ENCODE measurements around the gene DUT. TPM values are rescaled to one million over a fixed set of nuclear protein-coding genes. Genes with fewer than 3 reads are reported as not detected.

Gene DUT
- total RNA-seq, 6 experiments from 2014 or later, result 20.6 to 39.6 (median 34.2) TPM

GRCh38 chr15:48371961-48372360, 40.7 kb downstream of the DUT start:
- TF ChIP-seq POLR2A (IDR thresholded peaks at IDR 0.05), result no peak
- TF ChIP-seq, protein P1, sequence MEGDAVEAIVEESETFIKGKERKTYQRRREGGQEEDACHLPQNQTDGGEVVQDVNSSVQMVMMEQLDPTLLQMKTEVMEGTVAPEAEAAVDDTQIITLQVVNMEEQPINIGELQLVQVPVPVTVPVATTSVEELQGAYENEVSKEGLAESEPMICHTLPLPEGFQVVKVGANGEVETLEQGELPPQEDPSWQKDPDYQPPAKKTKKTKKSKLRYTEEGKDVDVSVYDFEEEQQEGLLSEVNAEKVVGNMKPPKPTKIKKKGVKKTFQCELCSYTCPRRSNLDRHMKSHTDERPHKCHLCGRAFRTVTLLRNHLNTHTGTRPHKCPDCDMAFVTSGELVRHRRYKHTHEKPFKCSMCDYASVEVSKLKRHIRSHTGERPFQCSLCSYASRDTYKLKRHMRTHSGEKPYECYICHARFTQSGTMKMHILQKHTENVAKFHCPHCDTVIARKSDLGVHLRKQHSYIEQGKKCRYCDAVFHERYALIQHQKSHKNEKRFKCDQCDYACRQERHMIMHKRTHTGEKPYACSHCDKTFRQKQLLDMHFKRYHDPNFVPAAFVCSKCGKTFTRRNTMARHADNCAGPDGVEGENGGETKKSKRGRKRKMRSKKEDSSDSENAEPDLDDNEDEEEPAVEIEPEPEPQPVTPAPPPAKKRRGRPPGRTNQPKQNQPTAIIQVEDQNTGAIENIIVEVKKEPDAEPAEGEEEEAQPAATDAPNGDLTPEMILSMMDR (IDR thresholded peaks at IDR 0.05), result no peak
- no peak for ATAC-seq
- no peak for DNase-seq
- intact Hi-C loops (cut with DNase I), result no loop called here
- no peaks in the 10 kb centered on the region for H3K27me3 ChIP-seq
- H3K27ac ChIP-seq, result no peak overlapping the region
- no peaks in the 10 kb centered on the region for H3K36me3 ChIP-seq
- H3K4me1 ChIP-seq, result no peaks in the 10 kb centered on the region
- no peaks in the 10 kb centered on the region for H3K9me3 ChIP-seq
- H3K4me3 ChIP-seq, result no peak overlapping the region
- WGBS (ENCODE audit: insufficient coverage, low coverage, low lambda C conversion rate, missing lambda C conversion rate), result 62% methylated on average over 2 of the region's 2 CpGs

DNA sequence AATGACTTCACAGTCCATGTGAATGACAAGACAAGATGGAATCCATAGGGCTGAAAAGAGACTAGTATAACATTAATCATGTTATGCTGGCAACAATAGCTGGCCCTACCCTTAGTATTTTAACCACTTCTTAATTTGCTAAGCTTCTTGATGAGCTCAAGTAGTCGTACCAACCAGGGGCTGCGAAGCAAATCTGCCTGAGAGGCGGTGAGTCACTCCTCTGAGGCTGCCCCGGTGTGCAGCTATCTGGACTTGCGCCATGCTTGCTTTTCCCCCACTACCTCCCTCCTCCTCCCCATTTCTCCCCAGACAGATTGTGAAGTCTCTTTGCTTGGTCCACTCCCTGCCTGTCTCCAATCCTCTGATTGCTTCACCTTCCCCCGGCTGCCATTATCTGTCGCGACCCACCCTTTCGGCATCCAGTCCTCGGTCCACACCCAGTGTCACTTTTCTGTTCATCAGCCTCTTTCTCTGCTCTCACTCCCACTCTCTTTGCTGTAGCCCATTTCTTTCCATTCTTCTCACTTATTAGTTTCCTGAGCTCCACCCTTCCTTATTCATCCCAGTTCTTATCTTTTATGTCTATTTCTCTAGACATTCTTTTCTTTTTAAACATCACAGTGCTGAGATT, 42.7 kb downstream of the DUT start:
- Histone ChIP-seq H3K36me3 (no peaks in the 10 kb centered on the region), H3K9me3 (no peaks in the 10 kb centered on the region), H3K27me3 (no peaks in the 10 kb centered on the region), H3K4me3 (no peak overlapping the region), H3K27ac (no peak overlapping the region), H3K4me1 (no peaks in the 10 kb centered on the region)
- intact Hi-C loops (cut with DNase I), result no loop called here
- TF ChIP-seq, protein P1 (IDR thresholded peaks at IDR 0.05), result no peak
- TF ChIP-seq POLR2A (IDR thresholded peaks at IDR 0.05), result no peak
- DNase-seq, result no peak
- ATAC-seq, result no peak
- 68% methylated on average over 9 of the region's 10 CpGs for WGBS (ENCODE audit: insufficient coverage, low coverage, low lambda C conversion rate, missing lambda C conversion rate)

DNA sequence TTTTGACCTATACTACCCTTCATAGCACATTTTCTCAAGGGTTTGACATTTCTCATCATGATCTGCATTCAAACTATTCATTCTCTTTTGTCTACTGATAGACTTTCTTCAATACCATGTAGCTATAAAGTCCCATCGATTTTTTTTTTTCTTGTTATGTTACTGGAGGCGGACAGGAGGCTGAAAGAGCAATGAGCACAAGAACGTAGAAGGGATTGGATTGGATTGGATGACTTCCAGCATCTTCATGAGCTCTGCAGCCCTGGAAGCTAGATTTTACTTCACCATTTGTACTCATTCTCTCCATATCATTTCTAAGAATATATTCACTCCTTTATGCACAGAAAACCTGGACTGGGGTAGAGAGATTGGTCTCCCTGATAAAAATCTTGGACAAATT, 43.2 kb downstream of the DUT start:
- 54% methylated on average over 3 of the region's 3 CpGs for WGBS (ENCODE audit: insufficient coverage, low coverage, low lambda C conversion rate, missing lambda C conversion rate)

GRCh38 chr15:48375767-48376166, 44.5 kb downstream of the DUT start:
- Histone ChIP-seq H3K36me3 (no peaks in the 10 kb centered on the region), H3K27ac (no peak overlapping the region), H3K9me3 (no peaks in the 10 kb centered on the region), H3K4me3 (no peak overlapping the region), H3K4me1 (no peaks in the 10 kb centered on the region), H3K27me3 (no peaks in the 10 kb centered on the region)
- WGBS (ENCODE audit: insufficient coverage, low coverage, low lambda C conversion rate, missing lambda C conversion rate), result 69% methylated on average over 2 of the region's 2 CpGs
- no peak for ATAC-seq
- TF ChIP-seq POLR2A (IDR thresholded peaks at IDR 0.05), result no peak
- TF ChIP-seq, protein P1 (IDR thresholded peaks at IDR 0.05), result no peak
- intact Hi-C loops (cut with DNase I), result no loop called here
- no peak for DNase-seq

More for the DNA sequence above, 43.2 kb downstream of the DUT start:
- Histone ChIP-seq H3K27ac (no peak overlapping the region), H3K4me1 (no peaks in the 10 kb centered on the region), H3K4me3 (no peak overlapping the region), H3K9me3 (no peaks in the 10 kb centered on the region), H3K36me3 (no peaks in the 10 kb centered on the region), H3K27me3 (no peaks in the 10 kb centered on the region)
- no peak for ATAC-seq
- DNase-seq, result no peak
- TF ChIP-seq, protein P1 (IDR thresholded peaks at IDR 0.05), result no peak
- no peak for TF ChIP-seq POLR2A (IDR thresholded peaks at IDR 0.05)
- intact Hi-C loops (cut with DNase I), result no loop called here
